GM21528 (cell line): ENCODE data around the gene RABAC1.

Experiments
- ATAC-seq: cut with Tn5 transposase; IDR thresholded peaks from one replicate; pipeline ENCODE4 v1.9.1; 2021; ENCODE audit warnings: mild to moderate bottlenecking, moderate library complexity; ENCODE audit not compliant: unreplicated experiment, low FRiP score

Gene RABAC1

DNA sequence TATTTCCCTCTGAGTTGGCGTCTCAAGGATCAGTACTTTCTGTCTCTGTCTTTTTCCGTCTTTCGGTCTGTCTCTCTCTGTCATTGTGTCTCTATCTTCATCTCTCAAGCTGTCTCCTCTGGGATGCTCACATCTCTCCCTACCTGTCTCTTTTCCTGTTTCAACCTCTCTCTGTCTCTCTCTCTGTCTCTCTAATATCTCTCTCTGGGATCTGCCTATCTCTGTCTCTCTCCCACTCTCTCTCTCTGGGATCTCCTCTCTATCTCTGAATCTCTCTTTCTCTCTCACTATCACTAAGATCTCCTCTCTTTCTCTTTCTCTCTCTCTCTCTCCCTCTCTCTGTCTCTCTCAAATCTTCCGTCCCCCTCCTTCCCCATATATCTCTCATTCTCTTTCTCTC, 30.9 kb upstream of the RABAC1 start:
- no peak for ATAC-seq

DNA sequence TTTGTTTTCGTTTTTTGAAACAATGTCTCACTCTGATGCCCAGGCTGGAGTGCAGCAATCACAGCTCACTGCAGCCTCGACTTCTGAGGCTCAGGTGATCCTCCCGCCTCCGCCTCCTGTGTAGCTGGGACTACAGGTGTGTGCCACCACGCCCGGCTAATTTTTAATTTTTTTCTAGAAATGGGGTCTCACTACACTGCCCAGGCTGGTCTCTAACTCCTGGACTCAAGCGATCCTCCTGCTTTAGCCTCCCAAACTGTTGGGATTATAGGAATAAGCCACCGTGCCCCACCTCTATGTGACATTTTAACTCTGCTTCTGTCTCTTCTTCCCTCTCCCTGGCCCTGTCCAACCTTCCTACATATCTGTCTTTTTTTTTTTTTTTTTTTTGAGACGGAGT, 29.8 kb upstream of the RABAC1 start:
- ATAC-seq, result no peak

DNA sequence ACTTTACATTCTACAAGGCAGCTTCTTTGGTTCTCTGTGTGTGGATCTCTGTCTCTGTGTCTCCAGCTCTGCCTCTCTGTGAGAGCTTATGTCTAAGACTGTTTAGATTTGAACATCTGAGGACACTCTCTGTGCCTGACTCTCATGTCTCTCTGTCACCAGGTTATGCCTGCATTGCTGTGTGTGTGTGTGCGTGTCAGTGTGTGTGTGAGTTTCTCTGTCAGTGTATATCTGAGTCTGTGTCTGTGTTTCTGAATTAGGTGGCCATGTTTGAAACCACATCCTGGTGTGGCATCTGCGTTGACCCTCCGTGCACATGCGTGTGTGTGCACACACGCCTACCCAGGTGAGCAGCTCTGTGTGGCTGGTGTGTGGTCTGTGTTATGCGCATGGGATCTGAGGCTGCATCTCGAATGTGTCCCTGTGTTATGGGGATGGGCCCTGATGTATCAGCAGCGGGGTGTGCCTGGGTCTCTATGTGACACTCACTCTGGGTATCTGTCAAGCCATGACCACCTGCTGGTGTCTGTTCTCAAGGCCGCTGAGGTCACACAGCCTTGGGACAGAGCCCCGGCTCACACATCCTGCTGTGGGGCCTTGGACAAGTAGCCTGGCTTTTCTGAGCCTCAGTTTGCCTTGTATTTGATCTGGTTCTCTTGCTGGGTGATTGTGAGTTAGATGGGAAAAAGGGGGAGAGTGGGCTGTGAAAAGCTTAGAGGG, 28.2 kb upstream of the RABAC1 start:
- no peak for ATAC-seq

DNA sequence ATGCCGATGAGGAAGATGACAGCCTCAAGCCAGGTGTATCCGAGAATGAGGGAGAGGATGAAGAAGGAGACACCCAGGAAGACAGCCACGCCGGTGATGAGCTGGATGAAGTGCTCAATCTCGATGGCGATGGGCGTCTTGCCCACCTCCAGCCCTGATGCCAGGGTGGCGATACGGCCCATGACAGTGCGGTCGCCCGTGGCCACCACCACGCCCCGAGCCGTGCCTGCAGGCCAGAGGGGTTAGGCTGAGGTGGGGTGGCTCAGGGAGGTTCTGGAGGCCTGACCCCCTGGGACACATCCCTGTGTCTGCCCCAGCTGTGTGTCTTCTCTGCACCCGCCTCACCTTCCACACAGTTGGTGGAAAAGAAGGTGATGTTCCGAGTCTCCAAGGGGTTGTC, 25.8 kb upstream of the RABAC1 start:
- no peak for ATAC-seq

- no peak for ATAC-seq
Measured at GRCh38 chr19:41981724-41982123, 22.6 kb upstream of the RABAC1 start.

DNA sequence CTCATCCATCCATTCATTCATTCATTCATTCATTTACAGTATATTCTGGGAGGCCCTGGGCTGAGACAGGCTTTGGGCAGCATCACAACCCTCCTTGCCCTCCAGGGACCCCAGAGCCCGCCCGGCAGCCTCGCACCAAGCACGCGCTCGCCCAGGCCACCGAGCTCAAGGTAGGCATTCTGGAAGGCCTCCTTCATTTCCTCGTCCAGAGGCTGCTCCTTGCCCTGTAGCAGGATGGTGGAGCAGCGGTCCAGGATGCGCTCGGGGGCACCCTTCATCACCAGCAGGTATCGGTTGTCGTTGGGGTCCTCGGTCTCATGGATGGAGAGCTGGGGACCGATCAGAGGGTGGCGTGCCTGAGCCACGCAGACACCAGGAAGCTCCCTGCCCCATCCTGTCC, 19.3 kb upstream of the RABAC1 start:
- no peak for ATAC-seq

GRCh38 chr19:41977916-41978315, 18.8 kb upstream of the RABAC1 start:
- no peak for ATAC-seq

DNA sequence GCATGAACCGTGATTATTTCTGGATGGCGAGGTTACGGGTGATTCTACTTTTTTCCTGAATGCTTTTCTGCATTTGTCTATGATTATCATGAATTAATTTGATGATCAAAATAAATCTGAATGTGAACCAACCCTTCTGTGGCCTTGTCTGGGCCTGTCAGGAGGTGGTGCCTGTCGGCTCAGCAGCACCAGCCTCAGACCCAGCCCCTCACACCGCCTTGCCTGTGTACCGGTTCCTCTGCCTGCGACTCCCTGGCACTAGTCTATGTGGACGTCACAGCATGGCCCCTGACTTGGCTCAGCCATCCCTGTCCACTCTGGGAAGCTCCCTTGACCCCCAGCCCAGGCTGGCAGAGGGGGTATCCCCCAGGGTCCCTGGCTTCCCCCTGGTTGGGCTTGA, 15.5 kb upstream of the RABAC1 start:
- no peak for ATAC-seq

DNA sequence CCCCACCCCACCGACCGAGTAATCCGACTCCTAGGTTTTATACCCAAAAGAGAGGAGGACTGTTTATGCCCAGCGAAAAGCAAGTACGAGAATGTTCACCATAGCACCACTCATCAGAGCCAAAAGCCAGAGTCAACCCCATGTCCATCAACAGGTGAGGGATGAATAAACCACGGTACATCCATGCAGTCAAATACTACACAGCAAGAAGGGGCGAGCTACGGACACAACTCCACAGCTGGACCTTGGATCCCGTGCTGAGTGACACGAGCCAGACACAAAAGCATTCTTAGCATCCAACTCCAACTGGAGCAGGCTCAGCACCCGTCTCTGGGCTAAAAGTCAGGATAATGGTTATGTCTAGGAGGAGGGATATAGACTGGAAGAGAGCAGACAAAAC, 12.2 kb upstream of the RABAC1 start:
- no peak for ATAC-seq

GRCh38 chr19:41969772-41970458, 10.8 kb upstream of the RABAC1 start:
- ATAC-seq, result no peak

GRCh38 chr19:41968751-41969595, 9.9 kb upstream of the RABAC1 start:
- ATAC-seq, result no peak

GRCh38 chr19:41967054-41967783, 8.1 kb upstream of the RABAC1 start:
- ATAC-seq, result no peak

DNA sequence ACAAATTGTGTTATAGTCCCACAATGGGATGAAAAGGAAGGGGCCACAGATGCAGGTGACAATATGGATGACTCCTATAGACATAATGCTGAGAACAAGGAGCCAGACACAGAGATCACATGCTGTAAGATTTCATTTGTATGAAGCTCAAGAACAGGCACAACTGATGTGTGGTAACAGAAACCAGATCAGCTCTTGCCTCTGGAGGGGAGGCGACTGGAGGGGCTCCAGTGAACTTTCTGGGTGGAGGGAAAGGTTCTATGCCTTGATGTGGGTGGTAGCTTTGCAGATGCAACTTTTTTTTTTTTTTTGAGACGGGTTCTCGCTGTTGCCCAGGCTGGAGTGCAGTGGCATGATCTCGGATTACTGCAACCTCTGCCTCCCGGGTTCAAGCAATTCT, 6.0 kb upstream of the RABAC1 start:
- ATAC-seq, result no peak

- no peak for ATAC-seq
Measured at GRCh38 chr19:41960973-41961372, 1.9 kb upstream of the RABAC1 start.

GRCh38 chr19:41958367-41959055, 610 bp downstream of the RABAC1 start:
- peak; percentile 40 for ATAC-seq

- ATAC-seq, result no peak
Measured at GRCh38 chr19:41957838-41958366, 1.2 kb downstream of the RABAC1 start.

GRCh38 chr19:41957161-41957837, 1.8 kb downstream of the RABAC1 start:
- no peak for ATAC-seq

DNA sequence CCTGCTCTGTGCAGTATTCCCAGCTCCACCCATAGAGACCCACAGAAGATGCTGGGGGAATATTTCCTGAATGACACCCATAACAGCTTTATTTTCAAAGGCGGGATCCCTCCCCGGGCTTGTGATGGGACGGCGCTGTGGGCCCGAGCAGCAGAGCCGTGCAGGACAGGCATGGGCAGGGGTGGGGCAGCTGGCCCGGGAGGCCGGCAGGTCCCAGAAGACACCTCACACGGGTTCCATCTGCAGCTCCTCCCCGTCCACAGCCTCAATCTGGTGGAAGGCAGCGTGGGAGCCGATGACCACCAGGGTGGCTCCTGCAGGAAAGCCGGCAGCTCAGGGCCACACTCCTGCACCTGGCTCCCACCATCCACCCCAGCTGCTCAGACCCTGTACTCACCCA, 2.5 kb downstream of the RABAC1 start:
- ATAC-seq, result no peak

DNA sequence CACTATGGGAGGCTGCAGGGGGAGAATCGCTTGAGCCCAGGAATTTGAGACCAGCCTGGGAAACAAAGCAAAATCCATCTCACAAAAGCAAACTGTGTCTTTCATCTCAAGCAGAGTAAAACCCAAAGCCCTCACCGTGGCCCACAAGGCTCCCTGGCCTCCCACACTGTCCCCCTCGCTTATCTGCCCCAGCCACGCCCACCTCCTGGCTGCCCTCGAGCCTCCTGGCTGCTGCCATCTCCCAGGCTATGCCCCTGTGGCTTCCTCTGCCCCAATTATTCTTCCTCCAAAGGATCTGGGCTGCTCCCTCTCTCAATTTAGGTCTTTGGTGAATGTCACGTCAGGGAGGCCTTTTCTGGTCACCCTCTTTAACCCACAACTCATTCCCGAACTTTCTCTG, 3.6 kb downstream of the RABAC1 start:
- no peak for ATAC-seq
